ENCODE data around the gene TUBB6.

Gene TUBB6

GRCh38 chr18:12373116-12373770, 65.2 kb downstream of the TUBB6 start:
- Mint-ChIP-seq H3K9me3 (no peaks in the 10 kb centered on the region), H3K27me3 (no peaks in the 10 kb centered on the region), H3K36me3 (peaks cover 13% of the 10 kb centered on the region), H3K4me3 (no peak overlapping the region), H3K27ac (no peak overlapping the region), H3K4me1 (peaks cover 53% of the 10 kb centered on the region)

- no peak overlapping the region for H3K27ac Mint-ChIP-seq
- peaks cover 13% of the 10 kb centered on the region for H3K36me3 Mint-ChIP-seq
- no peak overlapping the region for H3K4me3 Mint-ChIP-seq
- no peaks in the 10 kb centered on the region for H3K9me3 Mint-ChIP-seq
- peaks cover 53% of the 10 kb centered on the region for H3K4me1 Mint-ChIP-seq
- no peaks in the 10 kb centered on the region for H3K27me3 Mint-ChIP-seq
Observed at GRCh38 chr18:12373771-12374116, 65.7 kb downstream of the TUBB6 start.

- Mint-ChIP-seq H3K27ac (no peak overlapping the region), H3K9me3 (no peaks in the 10 kb centered on the region), H3K4me3 (peak overlapping the region; percentile 78), H3K27me3 (no peaks in the 10 kb centered on the region), H3K36me3 (peaks cover 11% of the 10 kb centered on the region), H3K4me1 (peaks cover 53% of the 10 kb centered on the region)
Observed at GRCh38 chr18:12374401-12374800, 66.4 kb downstream of the TUBB6 start.

Data from activated naive CD4-positive, alpha-beta T cell treated with anti-CD3 and anti-CD28 coated beads, Interleukin-2, amount 50 U/mL, for 24 hours (primary cell).